NCI-H345 (cell line): ENCODE measurements around the gene CSNK1A1.
A peak's percentile ranks its signal among the peaks of the same experiment; 100 is the strongest.
"Not testable (repeated sequence)": the region's sequence is repeated elsewhere in the genome, so short reads cannot be mapped to it uniquely, and the experiment has no call there.

Experiments used
- DNase-seq: peaks from one replicate; lab custom pipeline; 2025; lab: John Stamatoyannopoulos, UW

Gene CSNK1A1

GRCh38 chr5:149528281-149529060 is 22.8 kb downstream of the CSNK1A1 start:
- DNase-seq = no peak

GRCh38 chr5:149526845-149527590 is 24.2 kb downstream of the CSNK1A1 start:
- no peak for DNase-seq

DNA sequence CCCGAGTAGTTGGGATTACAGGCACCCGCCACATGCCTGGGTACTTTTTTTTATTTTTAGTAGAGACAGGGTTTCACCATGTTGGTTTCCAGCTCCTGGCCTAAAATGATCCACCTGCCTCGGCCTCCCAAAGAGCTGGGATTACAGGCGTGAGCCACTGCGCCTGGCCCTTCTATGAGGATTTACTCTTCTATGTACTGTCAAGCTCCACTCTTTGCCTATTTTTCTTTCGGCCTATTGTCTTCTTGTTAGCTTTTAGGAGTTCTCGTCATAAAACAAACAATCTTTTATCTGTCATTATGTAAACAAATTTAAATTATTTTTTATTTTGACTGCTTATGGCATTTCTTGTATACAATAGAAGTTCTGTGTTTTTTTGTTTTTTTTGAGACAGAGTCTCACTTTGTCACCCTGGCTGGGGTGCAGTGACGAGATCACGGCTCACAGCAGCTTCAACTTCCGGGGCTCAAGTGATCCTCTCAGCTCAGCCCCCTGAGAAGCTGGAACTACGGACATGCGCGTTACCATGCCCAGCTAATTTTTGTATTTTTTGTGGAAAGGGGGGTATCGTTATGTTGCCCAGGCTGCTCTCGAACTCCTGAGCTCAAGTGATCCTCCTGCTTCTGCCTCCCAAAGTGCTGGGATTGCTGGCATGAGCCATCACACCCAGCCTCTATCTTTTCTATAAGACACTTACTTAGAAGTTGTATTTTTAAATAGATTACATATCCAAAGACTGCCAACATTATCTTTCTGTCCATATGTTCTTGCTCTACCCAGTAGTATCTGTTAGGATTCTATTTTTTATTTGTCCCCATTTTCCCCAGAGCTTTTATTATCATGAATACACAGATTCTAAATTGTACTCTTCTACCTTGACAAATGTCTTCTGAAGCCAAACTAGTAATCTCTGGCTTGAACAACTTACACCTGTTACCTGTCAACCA is 29.2 kb downstream of the CSNK1A1 start:
- no peak for DNase-seq

- no peak for DNase-seq
These were observed 31.6 kb downstream of the CSNK1A1 start for GRCh38 chr5:149519601-149520000.

DNA sequence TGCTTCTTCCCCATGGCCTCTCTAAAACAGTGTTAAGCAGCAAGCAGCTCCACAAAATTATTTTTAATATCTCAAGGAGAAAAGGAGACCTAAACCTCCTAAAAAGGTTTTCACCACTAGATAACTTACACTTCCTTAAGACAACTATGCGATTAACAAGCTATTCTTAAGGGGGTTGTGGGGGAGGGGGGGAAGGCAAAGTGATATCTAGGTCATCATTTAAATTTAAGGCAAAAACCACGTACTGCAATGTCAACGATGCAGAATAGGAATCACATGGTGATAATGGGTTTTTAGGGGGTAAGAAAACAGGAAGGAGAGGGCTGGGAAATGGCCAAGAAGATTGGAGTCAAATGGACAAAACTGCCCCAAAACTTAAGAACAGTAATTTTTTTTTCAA is 32.6 kb downstream of the CSNK1A1 start:
- DNase-seq = no peak

- DNase-seq = peak; percentile 33
These were observed 33.6 kb downstream of the CSNK1A1 start for GRCh38 chr5:149517461-149518122.

DNA sequence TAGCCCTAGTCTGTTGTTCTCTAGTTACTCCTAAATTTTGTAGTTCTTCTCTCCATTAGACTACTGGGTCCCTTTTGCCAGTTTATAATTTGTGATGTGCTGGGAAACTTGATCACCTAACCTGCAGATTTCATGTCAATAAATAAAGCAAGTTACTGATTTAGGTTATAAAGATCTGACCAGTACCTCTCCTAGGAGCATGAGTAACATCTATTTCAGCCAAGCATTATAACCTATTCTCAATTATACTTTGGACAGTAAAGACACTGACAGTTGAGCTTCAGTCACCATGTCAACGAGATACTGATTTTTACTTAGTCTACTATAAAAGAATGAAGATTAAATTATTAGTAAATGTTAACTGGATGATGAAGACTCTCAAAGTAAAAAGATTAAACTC is 36.7 kb downstream of the CSNK1A1 start:
- no peak for DNase-seq

DNA sequence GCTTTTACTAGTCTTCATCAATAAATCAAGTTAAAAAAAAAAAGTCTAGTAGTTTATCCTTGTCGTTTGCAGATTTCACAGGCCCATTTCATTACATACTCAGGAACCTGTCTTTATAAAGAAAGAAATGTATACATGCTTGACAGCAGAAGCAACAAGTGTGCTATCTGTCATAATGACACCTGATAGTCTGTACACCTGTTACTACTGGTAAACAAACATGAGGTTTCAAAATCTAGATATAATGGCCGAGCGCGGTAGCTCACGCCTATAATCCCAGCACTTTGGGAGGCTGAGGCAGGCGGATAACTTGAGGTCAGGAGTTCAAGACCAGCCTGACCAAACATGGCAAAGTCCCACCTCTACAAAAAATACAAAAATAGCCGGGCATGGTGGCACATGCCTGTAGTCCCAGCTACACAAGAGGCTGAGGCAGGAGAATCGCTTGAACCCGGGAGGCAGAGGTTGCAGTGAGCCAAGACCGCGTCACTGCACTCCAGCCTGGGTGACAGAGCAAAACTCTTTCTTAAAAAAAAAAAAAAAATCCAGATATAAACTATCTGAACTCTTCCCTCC is 37.8 kb downstream of the CSNK1A1 start:
- not testable (repeated sequence) for DNase-seq

DNA sequence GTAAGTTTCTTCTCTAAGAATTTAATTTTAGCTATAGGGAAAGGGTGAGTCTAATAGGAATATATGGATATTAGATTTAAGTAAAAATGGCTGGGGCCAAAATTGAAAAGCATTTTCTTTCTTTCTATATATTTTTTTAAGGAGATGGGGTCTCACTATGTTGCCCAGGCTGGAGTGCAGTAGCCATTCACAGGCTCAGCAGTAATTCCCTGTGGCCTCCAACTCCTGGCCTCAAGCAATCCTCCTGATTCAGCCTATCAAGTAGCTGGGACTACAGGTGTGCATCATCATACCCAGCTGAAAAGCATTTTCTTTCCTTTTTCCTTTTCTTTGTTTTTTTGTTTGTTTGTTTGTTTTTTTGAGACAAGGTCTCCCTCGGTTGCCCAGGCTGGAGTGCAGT is 41.1 kb downstream of the CSNK1A1 start:
- DNase-seq = no peak

DNA sequence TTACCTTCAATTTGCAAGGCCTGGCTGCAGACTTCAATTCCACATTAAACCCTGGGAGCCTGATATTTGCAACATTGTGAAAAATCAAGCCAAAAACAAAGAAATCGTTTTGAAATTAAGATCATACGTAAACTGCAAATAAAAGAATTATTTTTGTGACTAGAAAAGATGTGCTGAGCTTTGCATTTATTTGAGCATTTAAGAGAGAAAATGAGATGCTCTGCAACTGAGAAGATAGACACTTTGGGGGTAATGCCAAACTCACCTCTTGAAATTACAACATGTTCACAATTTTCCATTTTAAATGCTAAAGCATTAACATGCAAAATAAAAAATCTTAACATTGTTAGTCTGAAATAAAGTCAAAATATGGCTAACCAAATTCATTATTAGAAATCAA is 46.6 kb downstream of the CSNK1A1 start:
- no peak for DNase-seq

DNA sequence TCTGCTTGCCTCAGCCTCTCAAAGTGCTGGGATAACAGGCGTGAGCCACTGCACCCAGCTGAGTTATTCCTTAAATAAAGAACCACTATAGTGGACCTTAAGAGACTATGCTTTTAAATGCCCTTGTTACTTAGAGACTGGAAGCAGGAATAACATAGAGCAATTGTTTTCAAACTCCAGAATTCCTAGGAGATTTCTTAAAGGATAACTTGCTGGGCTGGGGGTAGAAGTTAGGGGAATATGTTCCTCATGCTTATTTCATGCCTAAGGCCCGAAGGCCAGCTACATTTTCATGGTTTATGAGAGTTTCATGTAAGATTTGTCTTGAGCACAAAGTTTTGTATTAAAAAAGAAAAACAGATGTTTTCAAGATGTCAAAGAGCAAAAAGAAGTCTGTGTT is 48.2 kb downstream of the CSNK1A1 start:
- no peak for DNase-seq

- no peak for DNase-seq
These were observed 50.2 kb downstream of the CSNK1A1 start for GRCh38 chr5:149500922-149501582.

GRCh38 chr5:149498724-149499336 is 52.4 kb downstream of the CSNK1A1 start:
- no peak for DNase-seq

GRCh38 chr5:149497357-149497756 is 53.9 kb downstream of the CSNK1A1 start:
- DNase-seq = no peak

- DNase-seq = no peak
These were observed 54.3 kb downstream of the CSNK1A1 start for GRCh38 chr5:149496917-149497316.

DNA sequence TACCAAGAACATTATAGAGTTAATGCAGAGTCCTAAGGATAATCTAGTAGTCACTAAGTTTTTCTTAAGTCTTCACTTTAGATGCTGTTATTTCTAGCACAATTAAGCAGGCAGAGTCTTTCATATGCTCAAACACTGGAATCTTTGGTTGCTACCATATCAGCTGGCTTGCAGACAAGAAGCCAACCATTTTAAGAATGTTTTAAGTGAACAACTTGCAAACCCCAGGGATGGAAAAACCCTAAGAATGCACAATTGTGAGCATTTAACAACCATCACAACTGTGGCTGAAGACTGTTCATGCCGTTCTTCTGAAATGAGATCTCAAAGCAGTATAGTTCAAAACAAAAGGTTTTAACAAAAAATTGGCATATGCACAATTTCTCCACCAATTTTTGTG is 55.1 kb downstream of the CSNK1A1 start:
- no peak for DNase-seq

DNA sequence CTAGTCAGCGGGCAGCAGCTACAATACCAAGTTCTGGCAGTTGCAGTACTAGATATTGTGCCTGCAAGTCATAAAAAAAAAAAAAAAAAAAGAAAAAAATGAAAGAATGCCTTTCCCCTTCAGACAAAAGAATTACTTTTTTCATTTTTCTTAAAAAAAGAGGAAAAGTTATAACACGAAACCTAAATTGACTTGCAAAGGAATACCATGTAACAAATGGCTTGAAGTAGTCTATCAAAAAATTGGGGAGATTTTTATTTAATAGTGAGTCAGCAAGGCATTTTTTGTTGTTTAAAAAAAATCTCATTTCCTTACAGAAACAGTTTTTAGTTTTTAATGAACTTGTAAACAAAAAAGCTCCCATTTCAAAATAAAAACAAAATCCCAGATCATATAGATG is 55.6 kb downstream of the CSNK1A1 start:
- no peak for DNase-seq

DNA sequence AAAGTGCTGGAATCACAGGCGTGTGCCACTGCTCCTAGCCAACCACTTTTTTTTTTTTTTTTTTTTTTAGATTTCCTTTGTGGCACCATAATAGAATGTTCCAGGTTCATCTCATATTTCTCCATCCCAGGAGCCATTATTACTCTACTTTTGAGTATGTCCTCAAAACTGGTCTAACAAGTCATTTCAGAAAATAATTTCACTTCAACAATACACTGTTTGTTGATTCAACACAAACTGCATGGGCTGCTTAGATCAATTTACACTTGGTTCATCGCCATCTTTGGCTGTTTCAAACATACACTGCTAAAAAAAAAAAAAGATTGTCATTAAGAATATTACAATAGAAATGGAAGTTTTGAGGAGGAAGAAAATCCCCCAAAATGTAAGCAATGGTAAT is 57.9 kb downstream of the CSNK1A1 start:
- peak; percentile 63 for DNase-seq

DNA sequence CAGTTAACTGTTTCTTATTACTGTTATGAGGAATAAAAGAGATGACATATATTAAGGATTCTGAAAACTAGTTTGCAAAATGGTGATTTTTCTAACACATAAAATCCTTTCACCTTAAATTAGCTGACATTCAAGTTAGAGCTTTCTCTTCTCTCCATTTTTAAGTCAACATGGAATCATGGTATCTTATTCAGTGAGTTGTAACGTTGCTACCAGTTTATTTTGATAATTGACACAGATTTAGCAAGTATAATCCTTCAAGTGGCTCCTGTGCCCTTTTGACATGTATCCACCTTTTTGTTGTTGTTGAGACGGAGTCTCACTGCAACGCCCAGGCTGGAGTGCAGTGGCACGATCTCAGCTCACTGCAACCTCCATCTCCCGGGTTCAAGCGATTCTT is 58.5 kb downstream of the CSNK1A1 start:
- no peak for DNase-seq
